CD4-positive, alpha-beta T cell treated with Interleukin-15 for 1 hour (primary cell): ENCODE results near the gene IFI16.

Experiments used
- DNase-seq: peaks from one replicate; pipeline ENCODE4 v3.0.0-alpha.2; 2020

The IFI16 gene

DNA sequence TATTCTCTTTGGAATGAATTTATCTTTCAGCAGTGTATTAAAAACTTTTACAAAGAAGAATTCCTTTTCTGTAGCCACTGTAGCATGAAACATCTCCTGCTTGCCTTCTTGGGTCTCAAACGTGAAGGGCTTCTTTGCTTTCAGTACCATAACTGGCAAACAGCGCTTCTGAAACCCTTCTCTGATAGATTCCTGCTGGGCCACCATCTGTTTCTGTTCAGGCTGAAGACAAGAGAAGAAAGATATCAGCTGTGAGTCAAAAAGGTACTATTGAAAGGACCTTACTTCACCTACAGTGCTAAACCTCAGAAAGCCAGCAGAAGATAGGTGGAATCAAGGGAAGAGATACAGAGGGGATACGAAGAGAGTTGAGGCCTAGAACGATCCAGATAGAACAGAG lies 56.4 kb downstream of the IFI16 start:
- DNase-seq = no peak

DNA sequence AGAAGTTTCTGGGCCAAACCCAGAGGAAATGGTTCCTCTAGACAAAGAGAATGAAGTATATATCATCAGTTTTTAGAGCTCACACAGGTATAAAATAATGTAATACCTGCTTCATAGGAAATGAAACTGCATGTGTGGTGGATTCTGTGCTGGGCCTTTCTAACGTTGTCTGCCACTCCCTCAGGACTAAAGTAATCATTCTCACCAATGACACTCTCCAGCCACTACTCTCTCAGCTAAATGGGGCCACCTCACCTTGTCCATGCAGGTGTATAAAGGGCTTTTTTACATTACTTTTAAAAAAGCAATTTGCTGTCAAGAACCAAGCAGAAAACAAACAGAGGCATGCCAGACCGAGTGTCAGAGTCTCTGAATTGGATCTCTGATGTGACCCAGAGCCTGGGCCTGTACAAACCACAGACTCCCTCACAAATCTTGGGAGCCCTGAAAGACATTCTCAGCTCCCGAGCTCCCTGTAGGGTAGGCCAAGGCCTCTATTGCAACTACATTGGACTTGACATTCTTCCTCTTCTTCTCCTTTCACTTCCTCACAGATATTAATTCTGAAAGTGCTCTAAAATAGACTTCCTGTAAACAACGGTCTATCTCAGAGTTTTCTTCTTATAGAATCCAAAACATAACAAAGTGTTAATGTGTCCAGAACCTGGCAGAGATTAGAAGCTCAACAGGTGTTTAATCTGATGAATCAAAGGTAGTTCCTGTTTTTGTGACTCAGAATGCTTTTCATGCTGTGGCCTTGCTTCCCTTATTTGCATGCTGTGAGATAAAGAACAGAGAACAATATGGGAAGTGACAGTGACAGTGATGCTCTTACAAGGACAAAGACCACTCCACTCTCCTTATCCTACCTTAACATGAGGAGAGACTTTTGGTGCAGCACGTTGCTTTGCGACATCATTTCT lies 58.3 kb downstream of the IFI16 start:
- DNase-seq = peak; percentile 39

DNA sequence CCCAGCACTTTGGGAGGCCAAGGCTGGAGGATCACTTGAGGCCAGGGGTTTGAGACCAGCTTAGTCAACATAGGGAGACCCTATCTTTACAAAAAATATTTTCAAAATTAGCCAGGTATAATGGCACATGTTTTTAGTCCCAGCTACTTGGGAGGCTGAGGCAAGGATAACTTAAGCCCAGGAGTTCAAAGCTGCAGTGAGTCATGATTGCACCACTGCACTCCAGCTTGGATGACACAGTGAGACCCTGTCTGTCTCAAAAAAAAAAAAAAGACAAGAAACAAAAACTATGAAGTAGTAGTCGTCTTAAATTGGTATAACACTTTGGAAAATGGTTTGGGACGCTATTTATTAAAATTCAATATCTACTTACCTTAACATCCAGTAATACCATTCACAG lies 59.2 kb downstream of the IFI16 start:
- DNase-seq = peak; percentile 33

DNA sequence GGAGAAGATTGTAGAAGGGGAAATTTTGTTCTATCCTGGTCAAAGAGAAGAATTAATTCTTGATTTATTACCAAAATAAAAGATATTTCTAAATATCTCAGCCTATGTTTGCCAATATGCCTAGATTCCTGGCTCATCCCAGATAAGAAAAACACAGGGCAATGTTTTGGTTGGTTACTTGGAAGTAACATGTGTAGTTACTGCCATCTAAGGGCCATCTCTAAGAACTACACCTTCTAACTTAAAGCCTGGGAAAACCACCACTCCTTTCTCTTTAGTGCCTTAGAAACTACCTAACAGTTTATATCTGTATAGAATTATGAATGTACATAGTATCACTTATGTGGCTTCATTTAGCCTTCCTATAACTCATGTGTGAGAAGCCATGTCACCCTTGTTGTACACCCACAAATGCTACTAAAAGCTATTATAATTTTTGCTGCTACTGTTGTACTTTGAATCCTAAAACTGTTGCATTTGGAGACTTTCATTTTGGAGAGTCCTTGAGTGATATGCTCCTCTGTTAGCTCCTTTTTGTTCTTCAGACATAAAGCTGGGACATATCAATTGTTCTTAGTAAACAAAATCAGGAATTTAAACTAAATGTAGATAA lies 62.4 kb downstream of the IFI16 start:
- no peak for DNase-seq

DNA sequence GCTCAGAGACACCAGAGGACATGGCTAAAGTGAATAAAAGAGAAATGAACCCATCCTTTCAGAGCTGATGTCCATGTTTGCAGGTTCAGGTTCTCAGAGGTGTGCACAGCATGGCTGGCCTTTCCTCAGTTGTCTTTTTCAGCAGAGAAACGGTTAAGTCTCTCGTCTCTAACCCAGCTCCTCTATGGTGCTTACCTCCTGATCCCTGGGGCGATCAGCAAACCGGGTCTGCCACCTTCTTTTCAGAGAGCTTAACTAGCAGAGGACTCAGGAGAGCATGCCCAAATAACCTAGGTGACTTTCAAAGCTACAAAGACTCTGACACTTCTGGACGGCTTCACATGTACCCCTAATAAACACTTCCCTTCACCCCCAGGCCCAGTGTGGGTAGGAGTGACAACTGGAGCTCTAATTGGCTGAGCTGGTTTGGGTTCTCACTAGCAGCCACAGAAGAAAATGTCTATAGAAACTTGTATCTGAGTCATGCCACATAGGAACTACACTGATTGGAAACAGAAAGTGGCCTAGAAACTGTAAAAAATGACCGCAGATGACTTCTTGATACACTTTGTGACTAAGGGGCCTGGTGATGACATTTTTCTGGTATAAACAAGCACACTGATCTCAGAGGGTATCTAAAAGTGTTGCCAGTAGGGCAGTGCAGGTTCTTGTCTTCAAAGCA lies 66.9 kb downstream of the IFI16 start, which contains the start of gene AIM2:
Gene AIM2, minus strand, starts transcription at position 329 of the 682 bp plus-strand sequence. CDS start 3,267 bp downstream, outside the sequence.
- DNase-seq = peak; percentile 74

DNA sequence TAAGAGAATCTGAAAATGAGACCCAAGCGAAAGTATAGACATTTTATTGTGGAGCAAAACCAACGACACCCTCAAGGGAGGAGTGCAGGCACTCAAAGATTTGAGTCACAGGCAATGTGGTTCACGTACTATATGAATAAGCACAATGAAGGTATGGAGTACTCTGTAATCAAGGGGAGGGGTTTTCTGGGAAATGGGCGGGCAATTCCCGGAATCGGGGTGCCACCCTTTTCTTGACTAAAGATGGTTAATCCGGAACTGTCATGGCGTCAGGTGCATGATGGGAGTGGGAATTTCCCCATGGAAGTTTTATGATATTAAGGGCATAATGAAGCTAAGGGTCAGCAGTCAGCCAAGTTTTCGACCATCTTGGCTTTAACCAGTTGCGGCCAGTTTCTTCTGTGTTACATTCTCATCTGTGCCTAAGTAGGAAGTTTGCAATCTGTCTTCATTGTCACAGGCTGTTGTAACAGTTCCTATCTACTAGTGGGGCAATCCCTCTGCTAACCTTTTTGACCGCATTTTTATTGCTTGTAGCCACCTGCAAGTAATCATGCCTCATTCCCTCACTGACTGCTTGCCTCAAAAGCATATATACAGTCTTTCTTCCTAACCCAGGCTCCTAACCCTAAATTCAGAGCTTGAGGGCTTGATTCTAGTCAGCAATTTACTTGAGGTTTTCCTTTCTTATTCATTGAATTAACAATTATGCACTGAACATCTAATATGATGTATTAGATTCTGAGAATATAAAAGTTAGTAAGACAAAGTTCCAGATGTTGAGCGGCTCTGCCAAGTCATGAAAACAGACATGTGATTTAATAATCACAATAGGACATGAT lies 67.6 kb downstream of the IFI16 start:
- DNase-seq = peak; percentile 91

DNA sequence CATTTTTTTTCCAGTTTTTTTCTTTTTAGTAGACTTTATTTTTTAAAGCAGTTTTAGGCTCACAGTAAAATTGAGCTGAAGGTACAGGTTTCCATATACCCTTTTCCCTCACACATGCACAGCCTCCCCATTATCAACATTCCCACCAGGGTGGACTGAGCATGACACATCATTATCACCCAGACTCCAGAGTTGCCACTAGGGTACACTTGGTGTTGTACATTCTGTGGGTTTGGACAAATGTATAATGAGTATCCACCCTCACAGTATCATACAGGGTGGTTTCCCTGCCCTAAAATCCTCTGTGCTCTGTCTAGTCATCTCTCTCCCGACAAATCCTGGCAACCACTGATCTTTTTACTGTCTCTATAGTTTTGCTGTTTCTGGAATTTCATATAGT lies 69.8 kb downstream of the IFI16 start:
- DNase-seq = no peak

DNA sequence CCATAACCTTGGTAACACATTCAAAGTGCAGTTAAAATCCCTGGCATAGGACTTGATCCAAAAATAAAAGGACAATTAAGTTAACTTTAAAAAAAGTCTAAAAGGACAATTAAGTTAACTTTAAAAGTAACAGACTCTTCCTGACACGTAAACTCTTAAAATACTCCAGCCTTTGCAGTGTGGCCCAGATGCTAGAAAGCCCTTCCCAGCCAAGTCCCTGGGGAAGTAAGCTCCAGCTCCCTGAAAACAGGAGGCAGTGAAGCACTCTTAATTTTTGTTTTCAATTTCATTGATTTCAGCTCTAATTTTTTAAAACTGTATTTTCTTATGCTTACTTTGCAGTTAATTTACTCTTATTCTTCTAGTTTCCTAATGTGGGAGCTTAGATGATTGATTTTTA lies 71.9 kb downstream of the IFI16 start:
- no peak for DNase-seq

DNA sequence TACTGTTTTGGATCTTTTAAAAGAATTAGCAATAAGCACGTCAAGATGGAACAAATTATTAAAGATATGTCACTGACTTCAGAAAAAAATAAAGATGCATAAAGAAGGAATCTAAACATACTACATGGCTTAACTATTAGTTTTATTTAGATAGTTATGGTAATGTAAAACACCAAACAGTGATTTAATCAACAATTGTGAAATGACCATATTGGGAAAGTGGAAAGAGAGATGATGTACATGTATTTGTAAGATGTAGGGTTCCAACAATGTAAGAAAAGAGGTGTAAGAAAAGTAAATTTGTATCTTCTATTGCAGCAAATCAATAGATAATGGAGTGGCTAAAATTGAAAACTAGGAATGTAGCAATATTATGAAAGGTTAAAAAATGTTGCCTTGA lies 73.3 kb downstream of the IFI16 start:
- DNase-seq = no peak

DNA sequence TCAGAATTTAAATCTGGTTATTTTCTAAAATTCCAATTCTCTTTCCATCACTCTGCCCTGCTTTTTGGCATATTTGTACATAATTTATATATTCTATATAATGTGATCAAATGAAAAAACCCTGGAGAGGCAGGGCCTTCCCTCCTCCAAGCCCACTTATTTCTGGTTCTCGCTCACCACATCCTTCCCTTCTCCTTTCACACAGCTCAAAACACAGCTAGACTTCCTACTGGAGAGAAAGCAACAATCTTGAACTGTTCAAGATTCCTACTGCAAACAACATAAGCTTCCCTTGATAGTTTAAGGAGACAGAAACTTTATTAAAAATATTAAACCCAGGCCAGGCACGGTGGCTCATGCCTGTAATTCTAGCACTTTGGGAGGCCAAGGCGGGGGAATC lies 74.4 kb downstream of the IFI16 start:
- DNase-seq = no peak

DNA sequence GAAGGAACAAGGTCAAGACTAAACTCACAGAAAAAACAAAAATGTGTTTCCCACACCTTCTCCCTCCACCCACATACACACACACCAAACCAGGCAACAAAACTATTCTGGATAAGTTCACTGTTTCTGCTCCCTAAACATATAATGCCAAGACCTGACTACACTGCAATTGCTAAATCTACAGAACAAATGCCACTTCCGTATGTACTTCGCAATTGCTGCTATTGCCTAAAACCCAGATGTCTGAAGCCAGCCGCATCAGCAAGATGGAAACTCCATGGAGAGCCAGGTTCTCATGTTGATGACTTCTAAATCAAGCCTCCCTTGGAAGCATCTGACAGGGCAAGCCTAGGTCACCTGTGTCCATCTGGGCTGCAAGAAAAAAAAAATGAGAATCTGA lies 75.2 kb downstream of the IFI16 start:
- peak; percentile 32 for DNase-seq

DNA sequence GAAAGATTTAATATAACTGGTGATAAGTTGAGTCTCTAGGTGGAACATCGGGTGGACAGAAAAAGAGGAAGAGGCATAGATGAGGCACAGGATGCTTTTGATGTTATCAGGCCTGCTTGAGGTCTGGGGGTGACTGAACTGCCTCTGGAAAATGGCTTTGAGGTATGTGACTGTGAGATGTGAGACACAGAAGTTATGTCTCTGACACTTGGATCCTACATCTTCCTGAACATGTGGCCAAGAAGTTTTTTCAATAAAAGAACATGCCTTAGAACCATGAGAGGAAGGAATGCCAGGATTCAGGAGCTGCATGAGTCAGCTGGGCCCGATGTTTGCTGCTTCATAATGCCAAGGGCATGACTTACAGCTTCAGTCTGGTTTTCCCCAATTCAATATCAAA lies 78.3 kb downstream of the IFI16 start:
- DNase-seq = no peak

DNA sequence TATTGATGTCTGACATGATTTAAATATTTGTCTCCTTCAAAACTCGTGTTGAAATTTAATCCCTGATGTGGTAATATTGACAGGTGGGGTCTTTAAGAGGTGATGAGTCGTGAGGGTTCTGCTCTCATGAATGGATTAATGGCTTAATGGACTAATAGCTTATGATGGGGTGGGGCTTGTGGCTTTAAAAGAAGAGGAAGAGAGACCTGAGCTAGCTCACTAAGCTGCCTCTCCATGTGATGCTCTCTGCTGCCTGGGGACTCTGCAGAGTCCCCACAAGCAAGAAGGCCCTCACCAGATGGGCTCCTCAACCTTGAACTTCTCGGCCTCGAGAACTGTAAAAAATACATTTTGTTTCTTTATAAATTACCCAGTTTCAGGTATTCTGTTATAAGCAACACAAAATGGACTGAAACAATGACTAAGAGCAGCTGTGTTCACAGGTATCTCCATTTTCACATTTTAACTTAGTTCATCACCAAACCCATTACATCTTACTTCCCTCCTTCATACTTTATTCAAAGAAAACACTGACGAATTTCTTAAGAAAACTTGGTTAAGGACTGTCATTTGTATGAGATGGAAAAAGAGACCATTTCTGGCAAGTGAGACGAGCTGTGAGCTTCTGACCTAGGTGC lies 79.0 kb downstream of the IFI16 start:
- no peak for DNase-seq

DNA sequence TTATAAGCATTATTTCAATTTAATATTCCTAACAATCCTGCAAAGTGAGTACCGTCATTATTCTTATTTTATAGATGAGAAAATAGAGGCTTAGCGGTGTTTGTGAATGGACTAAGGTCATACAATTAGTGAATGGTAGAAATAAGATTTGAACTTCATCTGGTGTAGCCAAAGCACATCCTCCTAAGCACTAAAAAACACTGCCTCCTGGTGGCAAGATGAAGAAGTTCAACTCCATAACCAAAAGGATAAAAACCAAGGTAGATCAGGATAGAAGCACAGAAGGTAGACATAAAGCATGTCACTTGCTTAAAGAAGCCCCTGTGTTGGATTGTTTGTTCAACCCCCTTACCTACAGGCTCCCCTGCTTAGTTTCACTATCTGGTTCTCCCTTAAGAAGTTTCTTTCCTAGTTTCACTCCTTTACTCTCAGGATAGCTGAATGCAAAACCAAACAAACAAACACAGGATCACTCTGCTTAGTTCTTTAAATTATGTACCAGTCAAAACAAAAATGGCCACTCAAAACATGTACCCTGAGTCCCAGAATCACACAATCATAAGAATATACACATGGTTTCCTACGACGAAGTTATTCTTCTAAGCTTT lies 79.6 kb downstream of the IFI16 start:
- no peak for DNase-seq

DNA sequence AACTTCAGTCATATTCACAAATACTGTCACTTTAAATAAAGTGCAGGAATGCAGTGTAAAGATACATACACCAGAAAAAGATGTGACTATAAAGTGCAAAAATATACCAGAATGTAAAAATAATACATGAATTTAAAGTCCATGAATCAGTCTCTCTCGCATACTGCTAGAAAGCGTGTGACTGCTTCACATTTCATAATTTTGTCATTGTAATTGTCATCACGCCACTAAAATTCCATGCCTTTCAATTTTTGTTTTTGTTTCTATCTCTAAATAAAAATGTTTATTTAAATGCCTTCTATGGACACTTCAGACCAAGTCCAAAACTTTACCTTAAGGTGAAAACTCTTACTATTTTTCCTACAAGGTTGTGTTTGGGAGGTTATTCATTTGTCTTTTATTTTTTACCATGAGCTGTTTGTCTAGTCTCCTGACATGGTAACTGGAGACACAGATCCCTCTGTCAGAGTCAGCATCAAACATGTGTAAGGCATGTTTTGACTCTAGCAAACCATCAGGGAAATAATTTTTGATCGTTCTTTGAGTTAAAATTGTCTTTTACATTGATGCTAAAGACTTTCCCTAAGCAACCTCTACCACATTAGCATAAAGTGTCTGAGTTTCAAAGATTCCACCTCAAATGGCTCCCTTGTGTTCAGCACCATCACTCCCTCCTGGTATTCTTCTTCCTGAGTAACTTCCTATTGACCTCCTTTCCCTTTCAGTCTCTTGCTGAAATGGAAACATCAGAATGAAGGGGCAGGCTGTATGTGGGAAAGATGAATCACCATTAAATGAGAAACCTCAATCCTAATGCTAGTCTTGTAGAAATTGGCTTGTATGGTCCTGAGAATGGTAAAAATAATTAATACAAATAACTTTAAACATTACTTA lies 80.8 kb downstream of the IFI16 start:
- DNase-seq = no peak

DNA sequence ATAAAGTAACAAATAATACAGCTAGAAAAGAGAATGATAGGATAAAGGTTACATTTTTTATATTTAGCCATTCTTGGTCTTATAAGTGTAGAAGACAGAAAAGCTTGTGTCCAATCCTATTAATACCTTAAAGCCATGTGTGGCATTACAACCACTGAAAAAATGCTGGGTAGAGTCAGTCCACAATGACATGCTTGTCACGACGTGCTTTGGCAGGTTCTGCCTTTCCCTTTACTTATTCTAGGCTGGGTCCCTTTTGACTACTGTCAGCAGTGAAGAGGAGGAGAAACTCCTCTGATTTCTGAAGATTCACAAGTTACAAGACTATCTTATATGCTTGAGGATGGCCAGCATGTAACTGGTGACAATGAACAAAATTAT lies 81.5 kb downstream of the IFI16 start:
- no peak for DNase-seq

DNA sequence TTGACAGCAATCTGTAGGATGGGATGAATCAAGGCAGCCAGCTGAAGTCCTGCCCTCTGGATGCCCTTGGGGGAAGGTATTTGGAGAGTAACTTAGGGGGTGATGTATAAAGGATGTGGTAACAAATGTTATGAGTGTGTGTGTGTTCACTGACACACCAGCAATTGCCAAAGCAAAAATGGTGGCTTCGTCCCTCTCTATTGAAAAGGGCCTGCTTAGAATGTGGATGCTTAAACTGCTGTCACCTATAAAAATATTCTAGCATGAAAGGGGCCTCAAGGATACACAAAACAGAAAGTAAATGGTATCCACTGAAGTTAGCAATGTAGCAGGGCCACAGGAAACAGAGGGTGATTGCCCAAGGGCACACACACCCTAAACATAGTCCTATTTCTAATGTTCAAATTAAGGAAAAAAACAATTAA lies 81.9 kb downstream of the IFI16 start:
- no peak for DNase-seq

DNA sequence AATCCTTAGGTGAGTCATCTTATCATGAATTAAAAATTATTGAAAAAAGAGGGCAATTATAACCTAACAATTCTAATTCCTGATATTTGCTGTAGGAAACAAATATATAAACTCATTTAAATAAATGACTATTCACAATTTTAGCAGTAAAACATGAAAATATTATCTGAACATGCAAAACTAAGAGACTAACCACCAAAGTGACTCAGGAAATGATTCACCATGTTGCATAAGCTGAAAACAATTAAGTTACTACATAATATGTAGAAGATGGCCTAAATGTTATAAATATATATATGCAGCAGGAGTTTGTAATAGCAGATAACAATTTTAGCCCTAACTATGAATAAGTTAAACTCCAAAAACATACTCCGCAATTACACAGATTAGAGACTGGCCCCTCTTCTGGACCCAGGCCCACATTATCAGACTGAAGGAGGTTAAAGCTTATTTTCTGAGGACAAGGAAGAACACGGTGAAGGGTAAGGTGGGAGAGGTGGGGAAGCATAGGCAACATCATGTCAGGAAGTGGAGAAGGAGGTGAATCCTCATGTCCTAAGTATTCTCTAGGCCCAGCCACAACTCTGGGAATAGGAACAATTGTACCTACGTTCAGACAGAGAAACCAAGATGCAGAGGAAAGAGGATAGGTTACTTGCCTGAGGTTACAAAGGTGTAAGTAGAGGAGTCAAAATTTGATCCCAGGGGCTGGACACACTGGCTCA lies 82.5 kb downstream of the IFI16 start:
- no peak for DNase-seq

DNA sequence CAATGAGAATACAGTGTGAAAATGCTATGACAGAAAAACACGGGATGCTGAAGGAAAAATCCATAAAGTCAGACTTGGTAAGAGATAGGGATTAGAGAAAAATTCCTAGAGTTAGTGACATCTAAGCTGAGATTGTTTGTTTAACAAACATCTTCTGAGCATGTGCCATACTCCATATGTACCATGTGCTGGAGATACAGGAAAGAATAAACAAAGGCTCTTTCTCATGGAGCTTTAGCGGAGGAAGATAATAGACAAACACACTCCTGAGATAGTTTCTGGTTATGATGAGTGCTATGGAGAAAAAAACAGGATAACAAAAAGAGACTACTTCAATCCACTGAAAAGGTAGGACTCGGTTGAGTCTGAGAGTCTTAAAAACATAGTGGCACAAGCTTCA lies 88.9 kb downstream of the IFI16 start:
- no peak for DNase-seq

DNA sequence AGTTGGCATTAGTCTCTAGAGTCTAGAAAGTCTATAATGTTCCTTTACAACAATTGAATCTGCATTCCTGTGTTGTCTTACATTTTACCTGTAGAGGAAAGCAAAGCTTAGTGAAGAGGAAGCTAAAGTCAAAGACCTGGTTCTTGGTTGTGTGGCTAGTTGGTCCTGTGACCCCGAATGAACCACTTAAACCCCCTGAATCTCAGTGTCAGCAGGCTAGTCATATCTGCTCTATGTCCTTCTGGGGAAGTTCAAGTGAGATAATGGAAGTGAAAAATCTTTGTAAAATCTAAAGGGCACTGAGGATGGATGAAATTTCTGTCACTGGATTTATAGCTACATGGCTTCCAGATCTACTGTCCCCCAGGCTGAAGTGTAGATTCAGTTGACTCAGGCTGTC lies 90.9 kb downstream of the IFI16 start:
- DNase-seq = no peak
